ENCODE results near the gene FABP7. TPM values are rescaled to one million over a fixed set of nuclear protein-coding genes. Genes with fewer than 3 reads are reported as not detected.

The FABP7 gene
- total RNA-seq, 1 donor from 2014 or later, result not detected

DNA sequence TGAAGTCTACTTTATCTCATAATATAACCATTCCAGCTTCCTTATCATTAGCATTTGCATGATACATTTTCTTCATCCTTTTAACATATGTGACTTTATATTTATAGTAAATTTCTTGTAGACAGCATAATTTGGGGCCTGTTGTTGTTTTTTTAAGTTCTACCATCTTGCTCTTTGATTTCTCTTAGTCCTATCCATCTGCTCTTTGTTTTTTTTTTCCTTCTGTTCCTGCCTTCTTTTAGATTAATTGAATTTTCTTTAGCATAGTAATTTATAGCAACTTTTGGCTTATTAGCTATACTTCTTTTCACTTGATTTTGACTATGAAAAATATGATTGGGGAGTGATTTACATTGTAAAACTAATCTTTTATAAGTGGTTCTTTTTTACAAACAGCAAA, 19.2 kb upstream of the FABP7 start:
- Histone ChIP-seq H3K27me3 (ENCODE audit: low read depth) (peaks cover 30% of the 10 kb centered on the region), H3K4me3 (no peak overlapping the region), H3K4me1 (no peaks in the 10 kb centered on the region), H3K36me3 (no peaks in the 10 kb centered on the region), H3K27ac (replicated peaks) (no peak overlapping the region), H3K9me3 (replicated peaks) (peaks cover 4% of the 10 kb centered on the region)
- TF ChIP-seq, protein P1, sequence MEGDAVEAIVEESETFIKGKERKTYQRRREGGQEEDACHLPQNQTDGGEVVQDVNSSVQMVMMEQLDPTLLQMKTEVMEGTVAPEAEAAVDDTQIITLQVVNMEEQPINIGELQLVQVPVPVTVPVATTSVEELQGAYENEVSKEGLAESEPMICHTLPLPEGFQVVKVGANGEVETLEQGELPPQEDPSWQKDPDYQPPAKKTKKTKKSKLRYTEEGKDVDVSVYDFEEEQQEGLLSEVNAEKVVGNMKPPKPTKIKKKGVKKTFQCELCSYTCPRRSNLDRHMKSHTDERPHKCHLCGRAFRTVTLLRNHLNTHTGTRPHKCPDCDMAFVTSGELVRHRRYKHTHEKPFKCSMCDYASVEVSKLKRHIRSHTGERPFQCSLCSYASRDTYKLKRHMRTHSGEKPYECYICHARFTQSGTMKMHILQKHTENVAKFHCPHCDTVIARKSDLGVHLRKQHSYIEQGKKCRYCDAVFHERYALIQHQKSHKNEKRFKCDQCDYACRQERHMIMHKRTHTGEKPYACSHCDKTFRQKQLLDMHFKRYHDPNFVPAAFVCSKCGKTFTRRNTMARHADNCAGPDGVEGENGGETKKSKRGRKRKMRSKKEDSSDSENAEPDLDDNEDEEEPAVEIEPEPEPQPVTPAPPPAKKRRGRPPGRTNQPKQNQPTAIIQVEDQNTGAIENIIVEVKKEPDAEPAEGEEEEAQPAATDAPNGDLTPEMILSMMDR (IDR thresholded peaks at IDR 0.05; ENCODE audit: borderline replicate concordance), result no peak
- no peak for DNase-seq
- intact Hi-C loops (cut with micrococcal nuclease), result no loop called here

DNA sequence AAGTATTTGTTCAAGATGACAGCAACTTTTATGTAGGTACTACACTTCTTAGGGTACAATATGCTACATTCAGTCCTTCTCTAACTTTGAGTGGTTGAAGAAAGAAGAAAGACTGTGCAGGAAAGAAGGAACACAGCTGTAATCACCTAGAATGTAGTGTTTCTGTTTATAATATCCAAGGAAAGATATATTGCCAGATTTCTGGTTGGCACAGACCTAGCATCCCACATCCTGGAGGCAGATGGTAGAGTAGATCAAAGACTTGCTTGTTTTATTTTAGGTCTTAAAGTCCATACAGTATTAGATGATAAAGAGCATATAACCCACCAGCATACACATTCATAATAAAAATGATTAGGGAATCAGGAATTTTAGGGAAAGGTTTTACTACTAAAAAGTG, 13.3 kb upstream of the FABP7 start:
- Histone ChIP-seq H3K36me3 (no peaks in the 10 kb centered on the region), H3K4me3 (no peak overlapping the region), H3K9me3 (replicated peaks) (peaks cover 4% of the 10 kb centered on the region), H3K27ac (replicated peaks) (no peak overlapping the region), H3K4me1 (no peaks in the 10 kb centered on the region), H3K27me3 (ENCODE audit: low read depth) (peaks cover 6% of the 10 kb centered on the region)
- intact Hi-C loops (cut with micrococcal nuclease), result no loop called here
- TF ChIP-seq, protein P1 (IDR thresholded peaks at IDR 0.05; ENCODE audit: borderline replicate concordance), result no peak
- no peak for DNase-seq

- no peaks in the 10 kb centered on the region for H3K4me1 ChIP-seq
- H3K36me3 ChIP-seq, result no peaks in the 10 kb centered on the region
- TF ChIP-seq, protein P1 (IDR thresholded peaks at IDR 0.05; ENCODE audit: borderline replicate concordance), result no peak
- intact Hi-C loops (cut with micrococcal nuclease), result no loop called here
- DNase-seq, result no peak
- peaks cover 15% of the 10 kb centered on the region for H3K27me3 ChIP-seq (ENCODE audit: low read depth)
- no peak overlapping the region for H3K27ac ChIP-seq (replicated peaks)
- H3K9me3 ChIP-seq (replicated peaks), result no peaks in the 10 kb centered on the region
- no peak overlapping the region for H3K4me3 ChIP-seq
Measured at GRCh38 chr6:122770835-122771601, 8.5 kb upstream of the FABP7 start.

- no peak for DNase-seq
- Histone ChIP-seq H3K36me3 (no peaks in the 10 kb centered on the region), H3K27ac (replicated peaks) (no peak overlapping the region), H3K4me3 (no peak overlapping the region), H3K27me3 (ENCODE audit: low read depth) (peaks cover 15% of the 10 kb centered on the region), H3K4me1 (no peaks in the 10 kb centered on the region), H3K9me3 (replicated peaks) (no peaks in the 10 kb centered on the region)
- TF ChIP-seq, protein P1 (IDR thresholded peaks at IDR 0.05; ENCODE audit: borderline replicate concordance), result no peak
- intact Hi-C loops (cut with micrococcal nuclease), result no loop called here
Measured at GRCh38 chr6:122772724-122773415, 6.6 kb upstream of the FABP7 start.

GRCh38 chr6:122775975-122776374, 3.5 kb upstream of the FABP7 start:
- Histone ChIP-seq H3K4me3 (no peak overlapping the region), H3K4me1 (no peaks in the 10 kb centered on the region), H3K9me3 (replicated peaks) (no peaks in the 10 kb centered on the region), H3K27me3 (ENCODE audit: low read depth) (peaks cover 22% of the 10 kb centered on the region), H3K36me3 (no peaks in the 10 kb centered on the region), H3K27ac (replicated peaks) (no peak overlapping the region)
- intact Hi-C loops (cut with micrococcal nuclease), result no loop called here
- TF ChIP-seq, protein P1 (IDR thresholded peaks at IDR 0.05; ENCODE audit: borderline replicate concordance), result no peak
- DNase-seq, result no peak
